Stimulated activated CD4-positive, alpha-beta T cell treated with anti-CD3 and anti-CD28 coated beads, Interleukin-1b, Interleukin-23, amount 100 ng/mL, for 24 hours (primary cell): Measurements from ENCODE around the gene POLR3K.

Experiments
- DNase-seq, 4 experiments: peaks; one replicate each; pipeline ENCODE4 v3.0.0-alpha.2; 2020; ENCODE audit warnings: low read depth in 4 of 4, low spot score in 1 of 4

POLR3K gene

DNA sequence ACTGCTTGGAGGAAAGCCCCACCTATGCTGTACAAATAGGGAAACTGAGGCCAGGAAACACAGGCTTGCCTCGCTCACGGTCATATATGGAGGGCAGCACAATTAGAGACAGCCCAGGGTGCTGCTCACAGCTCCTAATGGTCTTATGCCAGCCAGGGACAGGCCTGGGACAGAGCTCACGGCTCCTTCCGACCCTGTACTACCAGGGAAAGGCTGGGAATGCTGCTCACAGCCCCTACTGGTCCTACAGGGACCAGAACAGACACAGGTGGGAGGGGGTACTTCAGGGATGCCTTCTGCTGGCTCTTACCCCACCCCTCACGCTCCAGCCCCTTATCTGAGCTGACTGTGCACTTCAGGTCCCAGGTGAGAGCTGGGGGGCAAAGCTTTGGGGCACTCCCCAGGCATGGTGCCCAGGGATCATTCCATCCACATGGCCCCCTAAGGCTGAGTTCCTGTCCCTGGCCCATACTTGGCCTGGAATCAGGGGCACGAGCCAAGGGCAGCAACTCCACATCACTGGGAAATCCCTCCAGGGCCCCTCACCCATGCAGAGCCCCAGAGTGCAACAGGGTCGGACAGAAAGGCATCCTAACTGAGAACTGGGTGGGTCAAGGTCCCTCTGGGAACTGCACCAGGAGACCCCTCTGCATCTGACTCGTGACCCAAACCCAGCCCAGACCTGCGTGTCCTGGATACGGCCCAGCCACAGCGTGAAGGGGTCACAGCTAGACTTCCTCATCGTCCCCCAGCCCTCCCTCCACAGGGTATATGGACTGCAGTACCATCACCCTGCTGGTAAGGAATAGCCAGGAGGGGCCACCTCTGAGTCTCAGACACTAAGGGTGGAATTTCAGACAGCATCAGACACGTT lies 13.1 kb upstream of the POLR3K start:
- no peak for DNase-seq

DNA sequence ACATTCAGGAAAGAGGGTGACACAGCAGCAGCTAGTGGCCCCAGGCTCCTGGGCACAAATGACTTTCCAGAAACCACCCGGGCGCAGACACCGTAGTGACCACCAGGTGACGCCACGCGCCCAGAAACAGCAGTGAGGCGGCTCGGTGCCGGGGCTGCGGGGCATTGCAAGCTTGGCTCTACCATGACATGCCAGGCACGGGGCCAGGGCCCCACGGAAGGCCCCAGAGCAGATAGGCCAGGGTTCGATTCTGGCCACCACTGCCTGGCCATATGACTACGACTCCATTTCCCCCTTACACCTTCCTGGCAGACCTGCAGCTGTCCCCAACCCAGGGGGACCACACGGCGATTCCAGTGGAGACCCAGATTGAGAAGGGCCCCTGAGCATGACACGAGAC lies 12.3 kb upstream of the POLR3K start:
- peak; percentile 65 to 78 (median 76) for DNase-seq

DNA sequence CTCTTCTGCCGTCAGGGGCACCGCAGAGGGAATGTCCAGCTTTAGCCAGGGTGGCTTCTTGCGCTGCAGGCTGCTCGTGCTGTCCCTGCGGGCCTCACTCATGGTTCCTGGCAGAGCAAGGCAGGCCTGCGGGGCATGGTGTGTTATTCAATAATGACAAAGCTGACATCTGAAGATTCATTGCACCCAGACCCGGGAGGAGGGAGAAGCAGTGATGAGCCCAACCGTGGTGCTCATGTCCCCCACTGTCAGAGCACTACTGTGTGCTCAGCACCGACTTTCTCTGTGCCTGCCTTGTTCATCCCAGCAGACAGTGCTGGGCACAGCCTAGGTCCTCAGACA lies 11.5 kb upstream of the POLR3K start:
- no peak for DNase-seq

DNA sequence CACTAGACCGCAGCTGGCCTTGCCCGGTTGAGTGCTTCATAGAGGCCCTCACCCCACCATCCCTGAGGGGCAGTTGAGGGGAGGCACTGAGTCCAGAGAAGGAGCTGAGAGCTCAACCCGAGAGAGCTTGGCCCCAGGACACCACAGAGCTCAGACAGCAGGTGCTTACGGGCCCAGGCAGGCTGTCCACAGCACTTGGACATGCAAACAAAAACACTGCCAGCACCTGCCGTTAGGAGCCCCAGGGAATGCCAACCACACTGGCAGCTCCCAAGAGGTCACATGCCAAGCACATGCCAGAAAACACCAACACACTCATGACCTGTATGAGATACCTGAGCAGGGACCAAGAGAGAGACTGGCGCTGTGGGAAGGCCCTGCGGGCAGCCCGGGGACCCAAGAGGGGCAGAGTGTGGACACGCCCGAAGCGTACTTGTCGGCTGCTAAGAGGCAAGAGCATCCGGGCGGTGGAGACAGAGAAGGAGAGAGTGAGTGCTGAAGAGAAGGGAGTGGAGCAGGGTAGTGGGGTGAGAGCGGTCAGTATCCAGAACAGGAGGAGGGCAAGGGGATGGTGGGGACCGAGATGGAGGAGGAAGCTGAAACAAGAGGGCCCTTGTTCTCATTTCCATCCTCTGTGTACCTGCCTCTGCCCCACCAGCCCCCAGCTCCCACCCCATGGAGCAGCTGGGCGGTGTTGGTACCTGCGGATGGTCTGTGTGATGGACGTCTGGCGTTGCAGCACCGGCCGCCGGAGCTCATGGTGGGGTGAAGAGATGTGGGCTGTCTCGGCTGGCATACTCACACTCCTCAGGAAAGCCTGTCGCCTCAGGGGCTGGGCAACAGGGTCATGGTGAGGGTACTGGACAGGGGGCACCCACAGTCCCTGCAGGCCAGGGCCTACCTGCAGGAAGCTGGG lies 10.8 kb upstream of the POLR3K start:
- no peak for DNase-seq

DNA sequence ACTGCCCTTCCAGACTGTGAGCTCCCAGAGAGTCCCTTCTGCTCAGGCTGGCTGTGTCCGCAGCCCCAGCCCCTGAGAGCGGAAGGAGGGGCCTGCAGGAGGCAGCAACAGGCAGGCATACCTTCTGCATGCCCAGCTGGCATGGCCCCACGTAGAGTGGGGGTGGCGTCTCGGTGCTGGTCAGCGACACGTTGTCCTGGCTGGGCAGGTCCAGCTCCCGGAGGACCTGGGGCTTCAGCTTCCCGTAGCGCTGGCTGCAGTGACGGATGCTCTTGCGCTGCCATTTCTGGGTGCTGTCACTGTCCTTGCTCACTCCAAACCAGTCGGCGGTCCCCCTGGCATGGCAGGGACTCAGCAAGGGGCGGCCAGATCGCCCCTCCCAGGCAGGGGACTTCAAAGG lies 10.1 kb upstream of the POLR3K start:
- no peak for DNase-seq

DNA sequence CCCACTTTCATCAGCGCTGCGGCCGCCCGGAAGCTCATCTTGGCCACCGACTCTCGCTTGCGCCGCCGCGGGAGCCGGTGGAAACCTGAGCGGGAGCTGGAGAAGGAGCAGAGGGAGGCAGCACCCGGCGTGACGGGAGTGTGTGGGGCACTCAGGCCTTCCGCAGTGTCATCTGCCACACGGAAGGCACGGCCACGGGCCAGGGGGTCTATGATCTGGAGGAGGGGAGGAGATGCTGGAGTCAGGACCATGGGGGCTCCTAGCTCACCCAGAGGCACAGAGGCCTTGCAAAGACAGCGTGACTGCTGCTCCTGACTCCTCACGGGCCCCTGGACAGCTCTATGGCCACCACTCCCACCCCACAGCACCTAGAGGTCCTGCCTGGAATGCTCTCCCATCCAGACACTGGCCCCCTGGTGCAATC lies 9.6 kb upstream of the POLR3K start:
- no peak for DNase-seq

DNA sequence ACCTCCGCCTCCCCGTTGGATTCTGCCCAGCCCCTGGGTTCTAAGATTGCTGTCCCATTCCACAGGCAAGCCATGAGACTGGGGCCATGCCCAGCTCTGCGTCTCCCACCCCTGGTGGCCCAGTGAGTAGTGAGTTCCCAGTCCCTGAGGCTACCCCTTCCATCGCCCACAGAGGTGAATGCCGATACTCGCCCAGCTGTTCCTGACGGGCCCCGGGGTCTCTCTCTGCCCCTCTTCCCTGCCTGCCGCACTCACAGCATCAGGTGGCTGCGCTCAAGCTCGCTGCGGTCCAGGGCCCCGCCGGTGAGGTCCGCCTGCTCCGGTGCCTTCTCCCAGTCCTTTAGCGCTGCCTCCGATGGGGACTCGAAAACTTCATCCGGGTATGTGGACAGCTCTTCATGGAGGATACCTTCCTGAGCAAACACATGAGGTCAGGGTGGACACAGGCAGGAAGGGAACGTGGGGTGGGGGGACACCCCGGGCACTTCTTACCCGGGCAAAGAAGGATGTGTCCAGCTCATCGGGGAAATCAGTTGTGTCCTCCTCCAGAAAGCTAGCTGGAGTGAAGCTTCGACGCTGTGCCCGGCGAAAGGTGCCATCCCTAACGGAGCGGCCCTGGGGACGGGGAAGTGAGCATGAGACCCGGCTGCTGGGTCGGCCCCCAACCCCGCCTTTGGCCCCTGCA lies 9.0 kb upstream of the POLR3K start:
- DNase-seq: no peak

DNA sequence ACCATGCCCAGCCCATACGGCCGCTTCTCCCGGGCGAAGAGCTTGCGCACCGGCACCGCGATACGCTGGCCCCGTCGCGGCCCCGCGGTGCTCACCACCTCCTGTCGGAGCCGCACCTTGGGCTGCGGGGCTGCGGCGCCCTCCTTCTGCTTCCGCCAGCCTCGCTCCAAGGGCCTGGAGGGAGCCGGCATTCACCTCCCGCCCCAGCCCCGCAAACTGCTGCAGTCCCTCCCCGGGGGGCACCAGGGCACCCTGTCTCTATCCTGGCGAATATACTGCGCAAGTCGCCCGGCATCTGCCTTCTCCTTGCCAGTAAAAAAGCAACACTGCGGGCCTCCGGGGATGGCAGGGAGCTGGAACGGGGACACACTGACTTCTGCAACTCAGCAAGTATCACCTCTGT lies 8.5 kb upstream of the POLR3K start:
- DNase-seq: no peak

DNA sequence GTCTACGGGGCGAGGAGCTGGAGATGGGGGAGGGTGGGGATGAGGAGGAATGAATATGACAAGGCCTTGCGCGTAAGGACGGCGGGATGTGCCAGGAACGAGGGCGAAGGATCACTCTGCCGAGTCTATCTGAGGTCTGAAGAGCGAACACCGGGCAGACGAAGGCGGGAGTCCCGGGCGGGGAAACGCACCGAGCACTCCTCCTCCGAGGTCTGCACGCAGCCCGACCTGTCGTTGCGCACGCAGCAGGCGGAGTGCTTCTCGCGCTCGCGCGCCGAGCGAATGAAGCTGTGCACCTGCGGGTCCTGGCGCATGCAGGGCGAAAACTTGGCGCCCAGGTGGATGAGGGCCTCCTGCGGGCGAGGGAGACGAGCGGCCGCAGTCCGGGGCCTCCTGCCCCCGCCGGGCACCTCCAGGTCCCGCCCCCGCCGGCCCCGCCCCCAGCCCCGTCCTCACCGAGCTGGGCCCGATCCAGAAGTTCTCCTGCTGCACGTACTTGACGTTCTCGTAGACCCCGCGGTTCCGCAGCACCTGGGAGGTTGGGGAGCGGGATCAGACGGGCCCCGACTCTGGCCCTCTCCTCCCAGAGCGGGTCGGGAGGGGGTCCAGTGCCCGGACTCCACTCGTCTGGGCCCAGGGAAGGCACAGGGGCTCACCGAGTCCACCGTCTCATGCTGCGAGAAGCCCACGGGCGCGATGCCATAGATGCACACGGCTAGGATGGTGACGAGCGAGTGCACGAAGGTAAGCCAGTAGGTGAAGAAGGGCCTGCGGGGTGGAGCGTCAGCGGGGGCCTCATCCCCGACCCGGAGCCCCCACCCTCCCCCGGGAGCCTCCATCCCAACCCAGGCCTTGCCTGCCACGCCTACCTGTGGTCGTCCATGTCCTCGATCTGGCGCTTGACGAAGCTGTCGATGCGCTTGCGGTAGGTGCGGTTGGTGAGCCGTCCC lies 7.8 kb upstream of the POLR3K start:
- DNase-seq: no peak

DNA sequence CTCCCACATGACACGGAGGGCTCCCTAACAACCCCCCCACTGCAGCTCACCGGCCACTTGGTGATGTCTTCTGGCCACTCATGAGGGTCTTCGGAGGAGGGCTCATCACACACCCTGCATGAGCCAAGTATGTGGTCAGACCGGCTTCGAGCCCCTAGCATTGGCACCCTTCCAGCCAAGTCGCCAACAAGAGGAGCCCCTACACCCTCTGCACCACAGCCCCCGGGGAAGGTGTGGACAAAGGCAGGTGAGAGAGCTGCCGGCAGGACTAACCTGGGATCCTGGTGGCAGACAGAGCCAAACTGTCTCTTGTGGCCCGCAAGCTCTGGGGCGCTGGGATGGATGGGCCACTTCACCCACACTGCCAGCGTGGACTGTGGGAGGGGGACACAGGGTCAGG lies 6.8 kb upstream of the POLR3K start:
- no peak for DNase-seq

DNA sequence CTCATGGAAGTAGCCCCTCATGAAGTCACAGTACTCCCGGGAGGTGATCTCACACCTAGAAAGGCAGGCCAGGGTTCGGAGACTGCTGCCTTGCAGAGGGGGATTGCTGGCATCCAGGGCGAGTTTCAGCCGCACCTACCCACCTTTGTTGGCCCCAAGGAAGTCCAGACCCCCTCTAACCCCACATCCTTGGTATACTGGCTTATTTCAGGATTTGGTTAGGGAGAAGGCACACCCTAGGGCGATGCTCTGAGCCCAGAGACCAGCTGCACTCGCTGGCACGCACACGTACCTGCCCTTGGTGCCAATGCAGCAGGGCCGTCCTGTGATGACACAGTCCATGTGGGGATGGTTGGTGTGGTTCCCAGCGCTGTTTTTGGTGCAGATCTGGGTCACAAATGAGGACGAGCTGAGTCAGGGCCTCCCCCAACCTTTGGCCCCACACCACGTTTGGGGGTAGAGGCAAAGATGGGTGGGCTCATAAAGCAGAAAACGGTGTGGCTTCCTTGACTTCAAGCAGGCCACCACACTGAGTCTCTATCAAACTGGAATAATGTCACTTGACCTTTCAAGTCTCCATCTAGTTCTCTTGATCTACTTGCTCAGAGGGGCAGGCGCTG lies 6.1 kb upstream of the POLR3K start:
- DNase-seq: no peak

DNA sequence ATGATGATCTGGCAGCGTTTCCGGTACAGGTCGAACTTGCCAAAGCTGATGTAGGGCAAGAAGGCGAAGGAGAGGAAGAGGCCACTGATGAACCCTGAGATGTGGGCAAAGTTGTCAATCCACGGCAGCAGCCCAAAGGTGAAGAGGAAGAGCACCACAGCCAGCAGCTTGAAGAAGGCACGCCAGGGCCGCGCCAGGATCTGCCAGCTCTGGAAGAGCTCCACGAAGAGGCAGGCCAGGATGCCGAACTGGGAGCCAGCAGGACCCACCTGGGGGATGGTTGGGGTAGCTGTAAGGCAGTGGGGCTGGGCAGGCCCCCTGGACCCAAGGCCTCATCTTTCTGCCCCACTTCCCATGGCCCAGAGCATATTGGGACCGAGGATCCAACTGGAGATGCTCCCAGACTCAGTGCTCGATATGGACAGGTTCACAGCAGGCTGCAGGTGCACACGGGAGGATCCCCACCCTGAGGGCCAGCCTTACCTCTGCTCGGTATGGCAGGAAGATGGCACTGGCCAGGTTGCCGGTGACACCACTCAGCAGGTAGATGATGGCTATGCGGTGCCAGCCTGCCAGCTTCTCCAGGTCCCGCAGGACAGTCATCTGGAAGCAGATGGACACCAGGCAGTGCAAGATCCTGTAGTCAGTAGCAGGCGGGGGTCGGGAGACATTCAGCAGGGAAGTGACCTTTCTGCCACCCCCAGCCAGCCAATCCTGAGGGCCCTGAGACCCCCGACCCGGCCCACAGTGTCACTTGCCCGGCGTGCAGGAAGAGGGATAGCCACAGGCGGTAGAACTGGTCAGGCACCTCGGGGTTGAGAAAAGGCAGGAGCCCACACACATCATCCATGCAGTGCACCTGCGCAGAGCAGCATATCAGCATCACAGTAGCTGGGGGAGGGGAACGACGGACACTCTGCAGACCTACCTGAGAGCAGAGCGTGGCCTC lies 5.4 kb upstream of the POLR3K start:
- no peak for DNase-seq

DNA sequence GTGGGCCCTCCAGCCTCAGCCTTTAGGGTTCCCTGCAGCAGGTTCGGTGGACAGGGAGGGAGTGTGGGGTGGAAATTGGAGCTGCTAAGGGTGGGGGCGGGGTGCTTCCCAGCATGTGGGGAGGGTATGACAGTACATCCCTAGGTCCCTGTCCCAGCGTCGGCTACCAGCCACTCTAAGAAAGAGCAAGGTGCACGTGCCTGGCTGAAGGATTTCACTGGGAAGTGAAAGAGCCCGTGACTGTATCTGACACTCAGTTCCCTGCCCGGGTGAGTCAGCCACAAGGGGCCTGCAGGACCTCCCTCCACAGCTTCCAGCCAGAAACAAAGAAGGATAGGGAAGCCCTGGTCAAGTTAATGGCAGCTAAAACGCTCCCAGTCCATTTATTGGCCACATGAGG lies 4.3 kb upstream of the POLR3K start:
- no peak for DNase-seq

DNA sequence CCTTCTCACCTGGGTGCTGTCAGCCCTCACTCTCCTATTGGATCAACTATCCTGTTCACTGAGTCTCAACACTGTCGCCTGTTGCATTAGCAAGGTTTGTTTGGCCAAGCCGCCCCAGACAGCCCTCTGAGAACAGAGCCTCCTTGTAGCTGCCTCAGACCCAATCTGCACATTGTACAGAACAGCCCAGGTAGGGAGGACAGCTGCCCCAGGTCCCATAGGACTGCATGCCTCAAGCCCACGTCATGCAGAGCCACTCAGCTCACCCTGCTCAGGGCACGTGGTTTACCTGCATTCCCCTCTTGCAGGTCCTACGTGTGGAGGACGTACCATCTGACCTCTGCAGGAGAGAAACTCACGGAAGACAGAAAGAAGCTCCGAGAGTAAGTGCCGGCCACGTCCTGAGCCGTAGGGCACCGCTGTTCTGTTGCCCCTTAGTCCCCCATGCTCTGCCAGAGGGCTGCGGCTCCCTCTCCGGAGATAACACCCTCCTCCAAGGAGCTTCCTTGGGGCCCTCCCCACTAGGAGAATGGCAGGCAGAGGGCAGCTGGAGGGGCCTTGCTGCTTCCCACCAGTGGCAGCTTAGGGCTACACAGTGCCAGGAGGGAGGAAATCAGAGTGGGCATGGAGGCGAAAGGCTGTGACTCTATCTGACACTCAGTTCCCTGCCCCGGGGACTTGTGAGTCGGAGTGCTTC lies 3.0 kb upstream of the POLR3K start:
- no peak for DNase-seq

DNA sequence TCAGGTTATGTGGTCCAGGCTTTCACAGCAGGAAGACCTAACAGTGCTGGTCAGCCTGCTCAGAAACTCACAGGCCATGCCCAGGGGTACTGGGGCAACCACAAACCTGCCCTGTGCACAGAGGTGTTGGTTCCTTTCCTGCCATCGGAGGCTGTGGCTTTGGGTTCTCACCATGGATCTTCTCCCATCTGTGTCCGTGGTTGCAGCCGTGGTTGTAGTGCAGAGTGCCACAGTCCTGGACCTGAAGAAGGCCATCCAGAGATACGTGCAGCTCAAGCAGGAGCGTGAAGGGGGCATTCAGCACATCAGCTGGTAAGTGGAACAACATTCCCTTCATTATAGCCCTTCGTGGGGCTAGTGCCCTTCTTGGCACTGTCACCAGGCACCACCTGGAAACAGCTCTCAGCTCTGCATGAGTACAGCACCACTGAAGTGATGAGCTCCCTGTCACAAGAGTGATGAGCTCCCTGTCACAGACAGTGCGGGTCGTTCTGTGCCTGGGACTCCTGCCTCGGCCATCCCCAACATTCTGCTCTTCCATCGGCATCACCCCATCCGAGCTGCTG lies 2.2 kb upstream of the POLR3K start:
- DNase-seq: no peak

DNA sequence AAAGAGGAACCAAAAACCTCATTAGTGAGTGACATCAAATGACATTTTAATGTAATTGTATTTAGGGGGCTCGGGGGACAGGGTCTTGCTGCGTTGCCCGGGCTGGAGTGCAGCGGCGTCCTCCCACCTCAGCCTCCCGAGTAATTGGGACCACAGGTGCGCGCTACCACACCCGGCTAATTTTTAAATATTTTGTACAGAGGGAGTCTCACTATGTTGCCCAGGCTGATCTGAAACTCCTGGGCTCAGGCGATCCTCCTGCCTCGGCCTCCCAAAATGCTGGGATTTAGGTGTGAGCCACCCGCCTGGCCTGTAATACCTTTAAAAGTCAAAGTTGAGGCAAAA lies 801 bp upstream of the POLR3K start:
- DNase-seq: no peak

DNA sequence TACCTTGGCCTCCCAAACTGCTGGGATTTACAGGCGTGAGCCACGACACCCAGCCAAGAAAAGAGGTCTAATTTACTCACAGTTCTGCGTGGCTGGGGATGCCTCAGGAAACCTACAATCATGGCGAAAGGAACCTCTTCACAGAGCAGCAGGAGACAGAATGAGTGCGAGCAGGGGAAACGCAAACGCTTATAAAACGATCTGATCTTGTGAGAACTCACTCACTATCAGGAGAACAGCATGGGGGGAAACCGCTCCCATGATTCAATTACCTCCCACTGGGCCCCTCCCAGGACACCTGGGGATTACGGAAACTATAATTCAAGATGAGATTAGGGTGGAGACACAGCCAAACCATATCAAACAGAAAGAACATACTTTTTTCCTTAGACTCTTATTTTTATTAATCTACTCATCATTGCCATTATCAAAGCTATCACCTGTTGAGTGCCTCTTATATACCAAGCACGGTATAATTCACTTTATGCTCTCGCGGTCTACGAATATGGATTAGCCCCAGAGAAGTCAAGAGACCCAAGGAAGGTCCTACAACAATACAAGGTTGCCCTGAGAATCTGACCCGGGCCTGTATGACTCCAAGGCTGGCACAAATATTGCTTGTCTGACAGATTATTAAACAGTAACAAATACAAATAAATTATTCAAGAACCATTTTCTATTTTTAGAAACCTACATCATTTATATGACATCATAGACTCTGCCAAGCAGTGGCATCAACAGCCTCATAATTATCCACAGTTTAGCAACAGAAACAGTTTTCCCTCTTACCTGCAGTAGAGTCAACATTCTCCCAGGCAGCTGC lies 2.4 kb downstream of the POLR3K start:
- no peak for DNase-seq
